Esophagus muscularis mucosa (tissue), 4 donors: ENCODE measurements around the gene C22orf23.

Source experiments
- EP300 ChIP-seq: sonication (generic); formaldehyde crosslinking; IDR thresholded peaks from one replicate; pipeline ENCODE4 v1.6.1; 2017; ENCODE audit warnings: antibody characterized with exemption
- POLR2A ChIP-seq: fragments of 450-650 bp; IDR thresholded peaks from one replicate; pipeline ENCODE4 v1.6.1; 2017; ENCODE audit warnings: antibody characterized with exemption, moderate library complexity, mild to moderate bottlenecking, low read depth
- TF ChIP-seq, protein P1 (sequence below), 3 experiments: fragments of 200-600 bp in 2 of 3; fragments of 450-650 bp in 1 of 3; sonication (generic) in 2 of 3; IDR thresholded peaks; one replicate each; pipeline ENCODE4 v1.5.1; 2017 to 2019; ENCODE audit warnings: antibody characterized with exemption in 3 of 3, mild to moderate bottlenecking in 2 of 3, moderate library complexity in 1 of 3

- TF ChIP-seq EP300 = no peak
- TF ChIP-seq, protein P1, sequence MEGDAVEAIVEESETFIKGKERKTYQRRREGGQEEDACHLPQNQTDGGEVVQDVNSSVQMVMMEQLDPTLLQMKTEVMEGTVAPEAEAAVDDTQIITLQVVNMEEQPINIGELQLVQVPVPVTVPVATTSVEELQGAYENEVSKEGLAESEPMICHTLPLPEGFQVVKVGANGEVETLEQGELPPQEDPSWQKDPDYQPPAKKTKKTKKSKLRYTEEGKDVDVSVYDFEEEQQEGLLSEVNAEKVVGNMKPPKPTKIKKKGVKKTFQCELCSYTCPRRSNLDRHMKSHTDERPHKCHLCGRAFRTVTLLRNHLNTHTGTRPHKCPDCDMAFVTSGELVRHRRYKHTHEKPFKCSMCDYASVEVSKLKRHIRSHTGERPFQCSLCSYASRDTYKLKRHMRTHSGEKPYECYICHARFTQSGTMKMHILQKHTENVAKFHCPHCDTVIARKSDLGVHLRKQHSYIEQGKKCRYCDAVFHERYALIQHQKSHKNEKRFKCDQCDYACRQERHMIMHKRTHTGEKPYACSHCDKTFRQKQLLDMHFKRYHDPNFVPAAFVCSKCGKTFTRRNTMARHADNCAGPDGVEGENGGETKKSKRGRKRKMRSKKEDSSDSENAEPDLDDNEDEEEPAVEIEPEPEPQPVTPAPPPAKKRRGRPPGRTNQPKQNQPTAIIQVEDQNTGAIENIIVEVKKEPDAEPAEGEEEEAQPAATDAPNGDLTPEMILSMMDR (IDR thresholded peaks at IDR 0.05) = no peak
- no peak for TF ChIP-seq POLR2A
Measured at GRCh38 chr22:37911697-37912096, 41.7 kb downstream of the C22orf23 start.
